Bronchial epithelial cell (primary cell): ENCODE results near the gene ZNF496. TPM values are rescaled to one million over a fixed set of nuclear protein-coding genes. Genes with fewer than 3 reads are reported as not detected.
A peak's percentile ranks its signal among the peaks of the same experiment; 100 is the strongest.

Source experiments
- DNase-seq: peaks from one replicate; pipeline ENCODE4 v3.0.0-alpha.2; 2010; ENCODE audit warnings: low read depth
- FAIRE-seq: peaks from 2 replicates; lab custom pipeline; 2011; peaks lifted over from hg19 to GRCh38; lab: Jason Lieb, UNC
- H3K27me3 ChIP-seq: 2 replicates; pipeline ENCODE4 v1.5.1; 2011; ENCODE audit warnings: low read length; ENCODE audit not compliant: control insufficient read depth, insufficient read depth
- H3K36me3 ChIP-seq: 2 replicates; pipeline ENCODE4 v1.5.1; 2011; ENCODE audit warnings: low read length; ENCODE audit not compliant: control insufficient read depth, insufficient read depth
- H3K4me3 ChIP-seq: 2 replicates; pipeline ENCODE4 v1.5.1; 2011; ENCODE audit warnings: mild to moderate bottlenecking, low read depth, low read length, control low read depth
- total RNA-seq: library from RNA; depleted of rRNA; stranded (reverse); fragments of >200 nt; gene quantifications from 2 replicates; pipeline ENCODE4 v1.2.1, GENCODE V29; 2014
- TF ChIP-seq, protein P1 (sequence below): IDR thresholded peaks from 2 replicates; pipeline ENCODE4 v1.5.1; 2011; ENCODE audit warnings: mild to moderate bottlenecking, moderate library complexity, low read length, control low read depth, inconsistent platforms; ENCODE audit not compliant: insufficient read depth, severe bottlenecking

Gene ZNF496
- total RNA-seq, 1 donor from 2014 or later = 9.5 TPM

DNA sequence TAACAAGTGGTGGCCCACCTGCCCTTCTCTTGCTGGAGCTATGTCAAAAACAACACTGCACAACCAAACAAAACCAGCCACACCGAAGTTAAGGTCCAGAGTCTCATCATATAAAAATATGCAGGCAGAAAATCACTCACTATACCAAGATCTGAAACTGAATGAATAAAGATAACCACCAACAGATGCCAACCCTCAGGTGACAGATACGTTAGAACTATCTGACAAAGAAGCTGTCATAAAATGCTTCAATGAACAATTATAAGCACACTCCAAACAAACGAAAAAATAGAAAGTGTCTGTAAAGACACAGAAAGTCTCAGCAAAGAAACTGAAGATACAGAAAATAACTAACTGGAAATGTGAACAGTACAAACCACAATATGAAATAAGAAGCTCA lies 14.0 kb downstream of the ZNF496 start:
- DNase-seq (no peak), FAIRE-seq (no peak)
- H3K27me3 ChIP-seq = no peaks in the 10 kb centered on the region
- H3K4me3 ChIP-seq = no peak overlapping the region
- H3K36me3 ChIP-seq = peaks cover 4% of the 10 kb centered on the region
- TF ChIP-seq, protein P1, sequence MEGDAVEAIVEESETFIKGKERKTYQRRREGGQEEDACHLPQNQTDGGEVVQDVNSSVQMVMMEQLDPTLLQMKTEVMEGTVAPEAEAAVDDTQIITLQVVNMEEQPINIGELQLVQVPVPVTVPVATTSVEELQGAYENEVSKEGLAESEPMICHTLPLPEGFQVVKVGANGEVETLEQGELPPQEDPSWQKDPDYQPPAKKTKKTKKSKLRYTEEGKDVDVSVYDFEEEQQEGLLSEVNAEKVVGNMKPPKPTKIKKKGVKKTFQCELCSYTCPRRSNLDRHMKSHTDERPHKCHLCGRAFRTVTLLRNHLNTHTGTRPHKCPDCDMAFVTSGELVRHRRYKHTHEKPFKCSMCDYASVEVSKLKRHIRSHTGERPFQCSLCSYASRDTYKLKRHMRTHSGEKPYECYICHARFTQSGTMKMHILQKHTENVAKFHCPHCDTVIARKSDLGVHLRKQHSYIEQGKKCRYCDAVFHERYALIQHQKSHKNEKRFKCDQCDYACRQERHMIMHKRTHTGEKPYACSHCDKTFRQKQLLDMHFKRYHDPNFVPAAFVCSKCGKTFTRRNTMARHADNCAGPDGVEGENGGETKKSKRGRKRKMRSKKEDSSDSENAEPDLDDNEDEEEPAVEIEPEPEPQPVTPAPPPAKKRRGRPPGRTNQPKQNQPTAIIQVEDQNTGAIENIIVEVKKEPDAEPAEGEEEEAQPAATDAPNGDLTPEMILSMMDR = no peak

- no peaks in the 10 kb centered on the region for H3K27me3 ChIP-seq
- no peak overlapping the region for H3K4me3 ChIP-seq
- DNase-seq (no peak), FAIRE-seq (no peak)
- TF ChIP-seq, protein P1 = no peak
- H3K36me3 ChIP-seq = peaks cover 1% of the 10 kb centered on the region
These were observed 15.0 kb downstream of the ZNF496 start for GRCh38 chr1:247316590-247317197.

DNA sequence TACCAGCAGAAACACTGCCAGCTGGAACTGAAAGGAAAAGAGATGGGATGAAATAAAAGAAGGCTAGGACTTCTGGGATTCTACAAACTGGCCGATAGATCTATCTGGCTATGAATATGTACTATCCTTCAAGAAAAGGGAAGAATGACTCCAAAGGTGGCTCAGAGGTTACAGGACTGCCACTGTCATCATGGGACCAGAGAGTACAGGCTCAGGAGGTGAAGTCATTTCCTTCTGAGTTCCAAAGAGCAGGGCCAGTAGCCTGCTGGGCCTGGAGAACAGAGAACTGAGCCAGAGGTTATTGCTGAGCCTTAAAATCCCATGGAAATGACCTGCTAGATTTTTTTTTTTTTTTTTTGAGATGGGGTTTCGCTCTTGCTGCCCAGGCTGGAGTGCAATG lies 27.6 kb downstream of the ZNF496 start:
- TF ChIP-seq, protein P1 = no peak
- no peak for FAIRE-seq
- DNase-seq = no peak
- Histone ChIP-seq H3K4me3 (no peak overlapping the region), H3K27me3 (no peaks in the 10 kb centered on the region), H3K36me3 (peaks cover 10% of the 10 kb centered on the region)

- peaks cover 10% of the 10 kb centered on the region for H3K36me3 ChIP-seq
These were observed 28.5 kb downstream of the ZNF496 start for GRCh38 chr1:247303216-247303615.

DNA sequence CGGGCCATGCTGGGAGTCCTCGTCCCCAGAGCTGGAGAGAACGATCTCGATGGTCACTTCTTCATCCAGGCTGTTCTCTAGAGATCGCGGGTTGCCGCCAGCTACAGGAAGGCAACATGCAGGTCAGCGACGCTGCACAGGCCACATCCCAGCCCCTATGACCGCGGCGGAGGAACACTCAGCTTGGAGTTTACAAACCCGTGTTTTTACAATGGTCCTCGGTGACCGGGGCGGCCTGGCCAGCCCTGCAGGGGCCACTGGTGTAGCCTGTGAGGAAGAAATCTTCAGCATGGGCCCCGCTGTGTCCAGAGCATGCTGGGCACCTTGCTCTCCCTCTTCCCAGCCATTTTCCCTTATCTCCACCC lies 30.5 kb downstream of the ZNF496 start:
- peaks cover 6% of the 10 kb centered on the region for H3K36me3 ChIP-seq
- H3K27me3 ChIP-seq = no peaks in the 10 kb centered on the region
- H3K4me3 ChIP-seq = no peak overlapping the region
- no peak for DNase-seq
- no peak for FAIRE-seq
- TF ChIP-seq, protein P1 = no peak

More at GRCh38 chr1:247303216-247303615, 28.5 kb downstream of the ZNF496 start:
- FAIRE-seq = peak; percentile 13
- Histone ChIP-seq H3K4me3 (no peak overlapping the region), H3K27me3 (no peaks in the 10 kb centered on the region)
- TF ChIP-seq, protein P1 = no peak
- DNase-seq = no peak
